Stimulated activated effector memory CD8-positive, alpha-beta T cell treated with anti-CD3 and anti-CD28 coated beads, Interleukin-12 subunit alpha, Interleukin-12 subunit beta, amount 100 ng/mL, for 72 hours (primary cell): Measurements from ENCODE around the gene ME3.
A peak's percentile ranks its signal among the peaks of the same experiment; 100 is the strongest.

ENCODE experiments used
- ATAC-seq: fragments of 150-1000 bp; cut with Tn5 transposase; 2 replicates; pipeline ENCODE4 v1.10.0; 2021
- DNase-seq, 2 donors: peaks; one replicate each; pipeline ENCODE4 v3.0.0; 2021 to 2022; ENCODE audit warnings: low spot score in 2 of 2
- H3K27ac Mint-ChIP-seq: one replicate; pipeline ENCODE4 v1.8.0; 2022; ENCODE audit warnings: mild to moderate bottlenecking, mixed read lengths
- H3K36me3 Mint-ChIP-seq: one replicate; pipeline ENCODE4 v1.8.0; 2022; ENCODE audit warnings: mild to moderate bottlenecking, mixed read lengths
- H3K4me1 Mint-ChIP-seq: one replicate; pipeline ENCODE4 v1.8.0; 2022; ENCODE audit warnings: mixed read lengths
- H3K4me3 Mint-ChIP-seq: one replicate; pipeline ENCODE4 v1.8.0; 2022; ENCODE audit warnings: mild to moderate bottlenecking, mixed read lengths
- H3K9me3 Mint-ChIP-seq: one replicate; pipeline ENCODE4 v1.8.0; 2022; ENCODE audit warnings: mixed read lengths

The ME3 gene

DNA sequence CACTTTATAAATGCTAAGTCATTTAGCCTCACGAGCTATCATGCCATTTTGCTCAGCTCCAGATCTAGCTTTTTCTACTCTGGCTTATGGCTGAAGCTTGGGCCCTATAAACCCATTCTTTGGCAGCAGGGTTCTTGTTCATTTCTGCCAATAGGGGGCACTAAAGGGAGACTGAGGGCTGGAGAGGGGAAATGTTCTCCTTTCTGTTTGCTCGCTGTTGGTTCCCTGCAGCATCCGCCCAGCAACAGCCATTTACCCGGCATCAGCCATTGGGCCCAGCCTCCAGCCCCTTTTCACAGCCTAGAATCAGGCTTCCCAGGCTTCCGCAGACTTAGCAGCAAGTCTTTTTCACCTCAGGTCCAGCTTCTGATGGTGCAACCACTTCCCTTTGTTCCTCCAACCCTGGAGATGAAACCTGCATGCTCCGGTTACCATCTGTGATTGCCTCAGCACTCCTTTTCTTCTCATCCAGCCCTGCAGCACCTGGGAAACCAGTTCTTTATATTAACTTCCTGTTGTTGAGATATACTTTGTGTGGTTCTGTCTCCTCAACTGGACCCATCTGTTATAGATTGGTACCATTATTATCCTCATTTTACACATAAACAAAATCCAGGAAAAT, 4.2 kb upstream of the ME3 start:
- Mint-ChIP-seq H3K36me3 (no peaks in the 10 kb centered on the region), H3K4me3 (no peak overlapping the region), H3K9me3 (no peaks in the 10 kb centered on the region), H3K4me1 (no peaks in the 10 kb centered on the region), H3K27ac (no peak overlapping the region)
- no peak for DNase-seq
- ATAC-seq = no peak

DNA sequence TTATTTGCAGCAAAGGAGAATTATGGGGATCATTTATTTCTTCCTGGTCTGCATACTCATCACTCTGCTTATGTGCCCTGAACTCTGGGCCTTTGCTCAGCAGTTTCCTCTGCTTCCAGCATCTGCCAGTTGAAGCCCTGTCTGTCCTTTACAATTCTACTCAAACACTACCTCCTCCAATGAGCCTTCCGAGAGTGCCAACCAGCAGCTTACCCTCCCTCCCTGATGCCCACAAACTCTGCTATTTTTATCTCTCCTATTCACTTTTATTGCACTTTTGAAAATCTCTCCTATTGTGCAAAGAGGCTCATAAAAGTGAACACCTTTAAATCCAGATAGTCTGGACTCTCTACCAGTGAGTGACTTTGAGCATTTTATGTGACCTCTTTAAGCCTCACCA, 3.6 kb upstream of the ME3 start:
- no peak for DNase-seq
- Mint-ChIP-seq H3K27ac (no peak overlapping the region), H3K9me3 (no peaks in the 10 kb centered on the region), H3K4me1 (no peaks in the 10 kb centered on the region), H3K36me3 (no peaks in the 10 kb centered on the region), H3K4me3 (no peak overlapping the region)
- no peak for ATAC-seq

DNA sequence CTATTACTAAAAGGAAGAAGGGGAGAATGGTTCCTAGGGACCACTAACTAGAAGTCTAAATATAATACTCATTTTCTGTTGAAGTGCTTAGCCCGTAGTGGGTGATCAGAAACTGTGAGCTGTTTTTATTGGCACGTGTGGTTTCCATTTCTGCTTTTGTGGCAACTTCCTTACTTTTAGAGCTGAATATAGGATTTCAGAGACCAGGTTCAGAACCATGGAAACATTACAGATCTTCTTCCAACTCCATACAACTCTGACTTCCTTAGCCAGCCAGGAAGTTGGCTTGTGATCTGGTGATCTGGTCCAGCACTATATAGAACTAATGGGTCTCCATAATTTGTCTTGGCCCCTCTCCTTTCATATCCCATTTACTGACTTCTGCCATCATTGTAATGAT, 2.6 kb upstream of the ME3 start:
- DNase-seq = no peak
- Mint-ChIP-seq H3K36me3 (no peaks in the 10 kb centered on the region), H3K4me1 (no peaks in the 10 kb centered on the region), H3K4me3 (no peak overlapping the region), H3K9me3 (no peaks in the 10 kb centered on the region), H3K27ac (no peak overlapping the region)
- no peak for ATAC-seq

DNA sequence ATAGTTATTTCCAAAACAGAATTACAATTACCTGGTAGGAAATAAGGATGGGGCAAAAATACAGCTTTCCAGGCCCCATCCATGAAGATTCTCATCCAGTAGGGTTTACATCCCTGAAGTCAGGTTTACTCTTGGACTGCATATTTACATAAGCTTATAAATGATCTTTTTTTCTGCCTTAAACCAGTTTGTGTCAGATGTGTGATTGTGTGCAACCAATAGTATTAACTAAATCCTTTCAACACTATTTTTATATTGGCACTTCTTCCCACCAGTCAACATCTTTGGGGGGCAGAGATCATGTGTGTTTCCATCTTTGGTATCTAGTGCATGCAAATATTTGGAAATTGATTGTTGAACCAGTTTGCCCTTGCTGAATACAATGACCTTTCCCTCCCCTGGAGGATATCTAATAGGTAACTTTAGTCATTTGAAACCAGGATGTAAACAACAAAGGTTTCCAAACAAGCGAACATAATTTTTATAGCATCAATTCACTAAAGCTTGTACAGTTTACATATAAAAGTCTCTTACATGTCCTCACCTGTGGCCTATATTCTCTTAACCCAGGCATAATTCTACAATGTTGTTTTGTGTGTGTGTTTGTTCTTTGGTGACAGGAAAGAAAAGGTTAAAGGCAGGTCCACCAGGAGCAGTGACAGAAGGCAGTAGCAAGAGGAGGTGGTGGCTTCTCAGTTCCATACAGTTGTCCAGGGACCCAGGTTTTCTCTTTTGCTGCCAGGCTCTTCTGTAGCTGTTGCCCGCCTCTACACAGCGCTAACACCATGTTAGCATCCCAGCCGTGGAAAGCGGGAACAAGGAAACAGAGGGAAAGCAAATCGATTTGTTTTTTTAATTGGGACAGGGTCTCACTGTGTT, 1.7 kb upstream of the ME3 start:
- DNase-seq = no peak
- Mint-ChIP-seq H3K4me3 (no peak overlapping the region), H3K27ac (no peak overlapping the region), H3K9me3 (no peaks in the 10 kb centered on the region), H3K4me1 (no peaks in the 10 kb centered on the region), H3K36me3 (no peaks in the 10 kb centered on the region)
- no peak for ATAC-seq

DNA sequence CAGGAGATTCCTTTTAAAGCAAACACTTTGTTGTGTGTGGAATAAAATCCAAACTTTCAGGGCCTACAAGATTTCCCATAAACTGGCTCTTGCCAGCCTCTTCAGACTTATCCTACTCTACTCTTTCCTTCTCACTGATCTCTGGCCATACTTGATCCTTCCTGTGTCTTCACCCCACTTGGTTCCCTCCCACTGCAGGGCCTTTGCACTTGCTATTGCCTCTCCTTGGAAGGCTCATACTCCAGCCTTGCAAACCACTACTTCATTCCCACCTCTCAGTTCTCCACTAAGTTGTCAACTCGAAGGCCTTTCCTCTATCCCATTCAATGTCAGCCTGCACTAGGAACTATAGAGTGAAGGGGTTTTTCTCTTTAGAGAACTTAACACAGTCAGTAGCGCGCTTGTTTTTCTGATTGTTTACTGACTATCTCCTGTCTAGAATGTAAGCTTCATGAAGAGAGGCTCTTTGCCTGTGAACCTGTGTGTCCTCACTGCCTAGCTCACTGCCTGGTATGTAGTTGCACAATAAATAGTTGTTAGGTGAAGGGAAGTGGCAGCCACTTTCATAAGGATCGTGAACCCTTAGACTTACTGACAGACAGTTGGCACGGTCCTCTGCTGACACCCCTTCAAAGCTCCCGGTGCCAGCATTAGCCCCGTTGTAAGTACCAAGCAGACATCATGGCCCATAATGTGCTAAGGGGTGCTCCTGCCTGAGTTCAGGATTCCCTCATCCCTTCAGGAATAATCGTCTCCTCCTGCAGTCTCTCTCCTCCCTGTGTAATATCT, 833 bp upstream of the ME3 start:
- no peaks in the 10 kb centered on the region for H3K4me1 Mint-ChIP-seq

DNA sequence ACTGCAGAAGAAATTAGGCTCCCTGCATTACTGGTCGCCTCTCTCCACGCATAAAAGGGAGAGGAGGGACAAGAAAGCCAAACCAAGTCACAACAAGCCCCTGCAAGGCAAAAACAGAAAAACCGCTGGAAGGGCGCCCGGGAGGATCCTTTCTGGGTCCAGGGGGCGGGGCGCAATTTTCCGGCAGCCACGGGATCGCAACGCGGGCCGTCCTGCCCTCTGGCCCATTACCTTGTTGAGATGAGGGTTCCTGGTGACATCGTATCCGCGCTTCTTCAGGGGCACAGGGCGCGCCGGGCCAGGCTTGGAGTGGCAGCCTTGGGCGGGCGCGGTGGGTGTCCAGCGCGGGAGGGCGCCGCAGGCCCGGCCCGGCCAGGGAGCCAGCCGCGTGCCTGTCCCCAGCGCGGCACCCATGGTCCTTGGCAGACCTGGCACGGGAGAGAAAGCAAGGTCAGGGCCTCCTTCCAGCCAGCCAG, 847 bp downstream of the ME3 start:
- Mint-ChIP-seq H3K9me3 (no peaks in the 10 kb centered on the region), H3K4me3 (peak overlapping the region; percentile 58), H3K4me1 (no peaks in the 10 kb centered on the region), H3K36me3 (no peaks in the 10 kb centered on the region), H3K27ac (no peak overlapping the region)
- DNase-seq (no peak), ATAC-seq (no peak)

More for the DNA sequence above, 833 bp upstream of the ME3 start:
- Mint-ChIP-seq H3K4me3 (peak overlapping the region; percentile 58), H3K27ac (no peak overlapping the region), H3K9me3 (no peaks in the 10 kb centered on the region), H3K36me3 (no peaks in the 10 kb centered on the region)
- ATAC-seq (no peak), DNase-seq (no peak)

DNA sequence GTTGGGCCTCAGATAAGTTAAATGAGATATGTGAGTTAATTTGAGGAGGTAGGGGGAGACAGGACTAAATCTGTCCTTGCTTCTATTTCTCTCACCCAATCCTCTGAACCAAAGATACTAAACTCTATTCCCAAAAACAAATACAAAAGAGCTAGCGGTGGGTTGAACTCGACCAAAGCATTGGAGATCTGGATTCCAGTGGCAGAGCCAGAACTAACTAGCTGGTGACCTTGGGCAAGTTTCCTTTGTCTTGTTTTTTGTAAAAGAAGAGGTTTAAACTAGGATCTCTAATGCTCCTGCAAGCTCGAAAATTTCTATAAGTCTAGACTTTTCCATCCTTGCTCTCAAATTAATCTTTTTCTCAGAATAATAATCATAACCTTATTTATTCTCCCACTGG, 1.5 kb downstream of the ME3 start:
- DNase-seq (no peak), ATAC-seq (no peak)
- H3K36me3 Mint-ChIP-seq = no peaks in the 10 kb centered on the region
- peak overlapping the region; percentile 58 for H3K4me3 Mint-ChIP-seq
- no peaks in the 10 kb centered on the region for H3K4me1 Mint-ChIP-seq
- H3K27ac Mint-ChIP-seq = no peak overlapping the region
- H3K9me3 Mint-ChIP-seq = no peaks in the 10 kb centered on the region

DNA sequence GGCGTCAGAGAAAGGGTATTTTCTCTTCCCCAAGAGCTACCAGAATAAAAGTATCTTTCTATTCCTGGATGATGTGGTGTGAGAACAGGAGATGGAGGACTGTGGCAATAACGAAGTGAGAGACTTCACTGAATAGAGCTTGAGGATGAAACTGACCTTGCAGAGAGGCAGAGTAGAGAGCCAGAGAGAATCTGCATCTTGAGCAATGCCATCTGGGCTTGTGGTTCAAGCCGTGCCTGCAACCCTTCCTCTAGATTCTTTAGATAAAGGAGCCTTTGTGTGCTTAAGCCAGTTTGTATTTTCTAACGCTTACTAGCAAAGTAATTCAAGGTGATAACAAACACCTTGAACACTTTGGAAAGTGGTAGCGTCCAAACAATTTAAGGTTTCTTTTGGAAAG, 2.2 kb downstream of the ME3 start:
- Mint-ChIP-seq H3K4me1 (no peaks in the 10 kb centered on the region), H3K9me3 (no peaks in the 10 kb centered on the region), H3K4me3 (no peak overlapping the region), H3K36me3 (no peaks in the 10 kb centered on the region), H3K27ac (no peak overlapping the region)
- DNase-seq = no peak
- no peak for ATAC-seq

DNA sequence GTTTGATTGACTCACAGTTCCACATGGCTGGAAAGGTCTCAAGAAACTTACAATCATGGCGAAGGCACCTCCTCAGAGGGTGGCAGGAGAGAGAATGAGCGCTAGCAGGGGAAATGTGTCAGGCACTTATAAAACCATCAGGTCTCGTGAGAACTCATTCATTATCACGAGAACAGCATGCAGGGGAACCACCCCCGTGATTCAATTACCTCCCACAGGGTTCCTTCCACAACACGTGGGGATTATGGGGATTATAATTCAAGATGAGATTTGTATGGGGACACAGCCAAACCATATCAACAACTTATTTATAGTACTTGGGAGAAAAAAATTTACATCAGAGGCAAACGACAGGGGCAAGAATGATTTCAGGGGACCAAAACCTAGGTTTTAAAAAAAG, 3.0 kb downstream of the ME3 start:
- Mint-ChIP-seq H3K36me3 (no peaks in the 10 kb centered on the region), H3K4me3 (no peak overlapping the region), H3K27ac (no peak overlapping the region), H3K9me3 (no peaks in the 10 kb centered on the region), H3K4me1 (no peaks in the 10 kb centered on the region)
- DNase-seq = no peak
- no peak for ATAC-seq

DNA sequence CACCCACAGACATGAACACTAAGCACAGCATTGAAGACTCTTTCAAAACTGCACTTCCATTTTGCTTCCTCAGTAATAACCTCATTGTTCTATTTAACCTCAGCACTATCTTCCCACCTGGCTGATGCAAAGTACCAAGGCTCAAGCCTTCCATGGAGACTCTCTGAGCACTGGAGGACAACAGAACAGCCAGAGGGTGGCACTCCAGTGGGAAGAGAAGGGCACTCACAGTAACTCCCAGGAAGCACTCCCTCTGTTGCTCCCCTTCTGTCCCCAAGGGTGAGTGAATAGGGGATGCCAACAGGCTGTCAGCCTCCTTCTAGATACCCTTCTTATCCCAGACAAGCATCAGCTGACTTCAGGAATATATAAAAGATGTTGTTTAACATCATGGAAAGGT, 3.5 kb downstream of the ME3 start:
- Mint-ChIP-seq H3K9me3 (no peaks in the 10 kb centered on the region), H3K36me3 (no peaks in the 10 kb centered on the region), H3K27ac (no peak overlapping the region), H3K4me1 (no peaks in the 10 kb centered on the region), H3K4me3 (no peak overlapping the region)
- DNase-seq = no peak
- ATAC-seq = no peak

DNA sequence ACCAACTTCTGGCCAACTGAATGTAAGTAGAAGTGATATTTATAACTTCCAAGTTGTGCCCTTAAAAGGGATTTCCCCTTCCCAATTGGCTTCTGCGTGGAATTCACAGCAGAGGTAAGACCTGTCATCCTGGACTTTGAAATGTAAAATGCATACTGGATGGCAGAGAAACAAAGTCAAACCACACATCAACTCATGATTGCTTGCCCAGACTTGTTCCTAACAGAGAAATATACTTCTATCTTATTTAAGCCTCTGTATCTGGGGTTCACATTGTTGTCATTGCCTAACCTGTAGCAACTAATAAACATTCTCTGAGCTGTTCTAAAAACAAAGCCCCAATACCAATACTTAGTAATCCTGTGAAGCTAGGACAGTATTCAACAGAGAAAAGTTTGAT, 6.2 kb downstream of the ME3 start:
- Mint-ChIP-seq H3K4me1 (no peaks in the 10 kb centered on the region), H3K9me3 (no peaks in the 10 kb centered on the region), H3K4me3 (no peak overlapping the region), H3K36me3 (no peaks in the 10 kb centered on the region), H3K27ac (no peak overlapping the region)
- DNase-seq (no peak), ATAC-seq (no peak)

DNA sequence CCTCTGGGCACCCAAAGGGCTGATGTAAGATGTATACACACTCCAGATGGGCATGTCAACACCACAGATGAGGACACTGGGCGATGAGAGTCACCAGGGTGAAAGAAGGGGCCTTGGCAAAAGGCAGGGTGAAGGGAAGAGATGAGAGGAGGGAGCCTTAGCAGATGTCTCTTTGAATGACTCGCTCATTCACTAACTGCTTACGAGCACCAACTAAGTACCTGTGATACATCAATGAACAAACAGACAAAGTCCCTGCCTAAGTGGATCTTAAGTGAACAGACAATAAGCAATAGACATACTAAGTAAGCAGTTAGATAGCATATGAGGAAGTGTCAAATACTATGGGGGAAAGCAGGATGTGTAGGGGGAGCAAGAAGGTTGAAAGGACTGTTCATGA, 7.5 kb downstream of the ME3 start:
- Mint-ChIP-seq H3K4me1 (no peaks in the 10 kb centered on the region), H3K4me3 (no peak overlapping the region), H3K36me3 (no peaks in the 10 kb centered on the region), H3K9me3 (no peaks in the 10 kb centered on the region), H3K27ac (no peak overlapping the region)
- no peak for ATAC-seq
- DNase-seq = no peak

DNA sequence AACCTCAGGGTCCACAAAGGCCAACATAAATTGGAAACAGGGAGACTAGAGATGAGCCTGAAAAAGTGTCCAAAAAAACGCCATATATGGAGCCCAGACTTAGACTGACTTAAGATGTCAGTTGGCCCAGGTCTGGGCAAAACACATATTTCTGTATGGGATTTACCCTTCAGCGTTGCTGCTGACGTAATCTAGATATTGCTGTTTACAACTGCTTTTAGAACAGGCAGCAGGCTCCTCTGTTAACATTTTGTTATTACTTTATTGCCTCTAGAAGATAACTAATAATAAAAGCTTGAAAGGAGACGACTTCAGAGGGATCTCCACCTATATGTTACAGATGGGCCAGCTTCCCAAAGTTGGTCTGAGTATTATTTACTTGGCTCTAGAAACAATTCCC, 8.7 kb downstream of the ME3 start:
- Mint-ChIP-seq H3K4me1 (no peaks in the 10 kb centered on the region), H3K36me3 (no peaks in the 10 kb centered on the region), H3K9me3 (no peaks in the 10 kb centered on the region), H3K27ac (no peak overlapping the region), H3K4me3 (no peak overlapping the region)
- ATAC-seq (no peak), DNase-seq (no peak)

DNA sequence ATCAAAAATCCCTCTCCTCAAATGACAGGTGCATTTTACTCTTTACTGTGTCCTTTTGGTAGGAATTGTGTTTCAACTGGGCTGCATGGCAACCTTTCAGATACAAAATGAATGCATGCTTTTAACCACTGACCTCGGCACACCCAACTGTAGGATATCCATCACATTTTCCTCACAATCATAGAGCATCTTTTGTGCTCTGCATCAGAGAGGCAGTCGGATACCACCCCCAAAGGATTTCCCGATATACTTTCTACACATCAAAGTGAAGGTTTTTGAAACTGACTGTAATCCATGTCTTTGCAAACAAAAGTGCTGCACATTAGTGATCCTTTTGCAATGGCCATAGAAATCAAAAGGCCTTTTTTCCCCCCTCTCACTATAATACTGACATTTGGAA, 9.1 kb downstream of the ME3 start:
- H3K4me1 Mint-ChIP-seq = no peaks in the 10 kb centered on the region
- ATAC-seq (no peak), DNase-seq (no peak)
- no peaks in the 10 kb centered on the region for H3K36me3 Mint-ChIP-seq
- H3K4me3 Mint-ChIP-seq = no peak overlapping the region
- no peaks in the 10 kb centered on the region for H3K9me3 Mint-ChIP-seq
- H3K27ac Mint-ChIP-seq = no peak overlapping the region

DNA sequence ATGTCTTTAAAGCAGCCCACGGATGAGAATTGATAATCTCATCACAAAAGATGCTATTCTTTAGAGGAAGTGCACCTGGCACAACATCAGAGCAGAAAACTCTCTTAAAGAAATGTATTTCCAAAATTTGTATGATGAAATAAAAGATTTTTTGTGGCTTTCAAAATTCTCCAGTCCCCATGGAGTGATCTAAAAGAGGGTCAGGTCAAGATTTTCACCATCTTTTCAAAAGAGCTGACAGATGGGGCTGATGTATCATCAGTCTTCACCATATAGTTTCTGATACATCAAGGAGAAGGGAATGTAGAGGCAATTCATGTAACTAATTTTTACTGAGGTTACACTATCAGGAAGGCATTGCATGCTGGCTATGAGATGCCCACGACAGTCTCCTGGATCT, 11.7 kb downstream of the ME3 start:
- Mint-ChIP-seq H3K9me3 (peaks cover 3% of the 10 kb centered on the region), H3K36me3 (no peaks in the 10 kb centered on the region), H3K4me3 (no peak overlapping the region), H3K27ac (no peak overlapping the region), H3K4me1 (no peaks in the 10 kb centered on the region)
- ATAC-seq (no peak), DNase-seq (no peak)

DNA sequence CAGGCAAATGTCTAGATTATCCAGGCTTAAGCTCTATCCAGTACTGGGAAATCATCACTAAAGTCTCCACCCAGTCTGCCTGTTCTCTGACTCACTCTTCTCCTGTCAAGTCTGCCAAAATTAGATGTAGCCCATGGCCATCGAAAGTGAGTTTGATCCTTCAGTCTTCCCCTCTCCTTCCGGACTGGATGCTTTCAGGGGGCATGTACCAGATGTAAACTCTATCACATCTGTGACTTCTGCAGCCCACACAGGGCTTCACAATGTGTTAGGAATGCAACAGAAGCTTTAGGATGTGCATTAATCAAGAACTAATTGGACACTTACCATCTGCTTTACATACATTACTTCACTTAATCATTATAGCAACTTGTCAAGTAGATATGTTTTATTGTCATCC, 12.3 kb downstream of the ME3 start:
- H3K9me3 Mint-ChIP-seq = peaks cover 3% of the 10 kb centered on the region
- H3K27ac Mint-ChIP-seq = no peak overlapping the region
- no peaks in the 10 kb centered on the region for H3K36me3 Mint-ChIP-seq
- H3K4me3 Mint-ChIP-seq = no peak overlapping the region
- H3K4me1 Mint-ChIP-seq = no peaks in the 10 kb centered on the region
- ATAC-seq (no peak), DNase-seq (no peak)
